Measurements from ENCODE around the gene C16orf90. TPM values are rescaled to one million over a fixed set of nuclear protein-coding genes. Genes with fewer than 3 reads are reported as not detected.

C16orf90 gene, protein sequence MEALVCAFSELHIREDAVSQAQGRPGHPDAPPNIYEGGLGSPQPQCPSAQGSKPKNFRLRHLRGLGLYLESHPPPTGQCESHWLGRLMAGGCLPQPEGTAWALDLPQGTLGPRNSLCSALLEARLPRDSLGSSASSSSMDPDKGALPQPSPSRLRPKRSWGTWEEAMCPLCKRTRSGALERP
- polyA plus RNA-seq (2012; ENCODE audit: insufficient read length, low read depth): not detected

DNA sequence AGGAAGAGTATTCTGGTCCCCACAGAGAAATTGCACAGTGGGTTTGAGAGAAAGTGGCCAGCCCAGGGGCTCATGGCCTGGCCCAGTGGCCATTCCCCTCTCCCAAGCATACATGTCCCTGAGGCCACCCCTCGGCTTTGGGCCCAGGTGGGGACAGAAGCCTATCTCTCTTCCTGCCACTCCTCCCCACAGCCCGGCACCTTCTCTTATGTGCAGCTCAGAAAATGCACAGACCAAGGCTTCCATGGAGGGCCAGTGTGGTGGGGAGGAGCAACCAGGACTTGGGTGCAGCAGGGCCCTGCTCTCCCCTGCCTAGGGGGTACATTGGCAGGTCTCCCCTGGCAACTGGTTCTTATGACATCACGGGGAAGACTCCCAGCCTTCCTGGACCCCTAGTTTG lies at the start of gene C16orf90:
TSS of gene C16orf90 (minus strand) at position 314 of the 400 bp plus-strand sequence. CDS start at position 246, 68 bp downstream.
- TF ChIP-seq TAF1 (IDR thresholded peaks at IDR 0.05; ENCODE audit: borderline replicate concordance, insufficient read depth, low read length): no peak
- TF ChIP-seq FOXP2 (optimal IDR thresholded peaks at IDR 0.05; ENCODE audit: borderline replicate concordance, extremely low read depth, extremely low read length, insufficient read depth): no peak
- no peak for TF ChIP-seq SIN3A (IDR thresholded peaks at IDR 0.05; ENCODE audit: borderline replicate concordance, insufficient read depth, low read length)
- TF ChIP-seq POLR2AphosphoS5 (IDR thresholded peaks at IDR 0.05; ENCODE audit: low read depth, low read length): no peak
- TF ChIP-seq, protein P1, sequence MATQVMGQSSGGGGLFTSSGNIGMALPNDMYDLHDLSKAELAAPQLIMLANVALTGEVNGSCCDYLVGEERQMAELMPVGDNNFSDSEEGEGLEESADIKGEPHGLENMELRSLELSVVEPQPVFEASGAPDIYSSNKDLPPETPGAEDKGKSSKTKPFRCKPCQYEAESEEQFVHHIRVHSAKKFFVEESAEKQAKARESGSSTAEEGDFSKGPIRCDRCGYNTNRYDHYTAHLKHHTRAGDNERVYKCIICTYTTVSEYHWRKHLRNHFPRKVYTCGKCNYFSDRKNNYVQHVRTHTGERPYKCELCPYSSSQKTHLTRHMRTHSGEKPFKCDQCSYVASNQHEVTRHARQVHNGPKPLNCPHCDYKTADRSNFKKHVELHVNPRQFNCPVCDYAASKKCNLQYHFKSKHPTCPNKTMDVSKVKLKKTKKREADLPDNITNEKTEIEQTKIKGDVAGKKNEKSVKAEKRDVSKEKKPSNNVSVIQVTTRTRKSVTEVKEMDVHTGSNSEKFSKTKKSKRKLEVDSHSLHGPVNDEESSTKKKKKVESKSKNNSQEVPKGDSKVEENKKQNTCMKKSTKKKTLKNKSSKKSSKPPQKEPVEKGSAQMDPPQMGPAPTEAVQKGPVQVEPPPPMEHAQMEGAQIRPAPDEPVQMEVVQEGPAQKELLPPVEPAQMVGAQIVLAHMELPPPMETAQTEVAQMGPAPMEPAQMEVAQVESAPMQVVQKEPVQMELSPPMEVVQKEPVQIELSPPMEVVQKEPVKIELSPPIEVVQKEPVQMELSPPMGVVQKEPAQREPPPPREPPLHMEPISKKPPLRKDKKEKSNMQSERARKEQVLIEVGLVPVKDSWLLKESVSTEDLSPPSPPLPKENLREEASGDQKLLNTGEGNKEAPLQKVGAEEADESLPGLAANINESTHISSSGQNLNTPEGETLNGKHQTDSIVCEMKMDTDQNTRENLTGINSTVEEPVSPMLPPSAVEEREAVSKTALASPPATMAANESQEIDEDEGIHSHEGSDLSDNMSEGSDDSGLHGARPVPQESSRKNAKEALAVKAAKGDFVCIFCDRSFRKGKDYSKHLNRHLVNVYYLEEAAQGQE (IDR thresholded peaks at IDR 0.05; ENCODE audit: insufficient read depth in 1 of 2, low read depth in 2 of 2, low read length in 2 of 2): no peak

DNA sequence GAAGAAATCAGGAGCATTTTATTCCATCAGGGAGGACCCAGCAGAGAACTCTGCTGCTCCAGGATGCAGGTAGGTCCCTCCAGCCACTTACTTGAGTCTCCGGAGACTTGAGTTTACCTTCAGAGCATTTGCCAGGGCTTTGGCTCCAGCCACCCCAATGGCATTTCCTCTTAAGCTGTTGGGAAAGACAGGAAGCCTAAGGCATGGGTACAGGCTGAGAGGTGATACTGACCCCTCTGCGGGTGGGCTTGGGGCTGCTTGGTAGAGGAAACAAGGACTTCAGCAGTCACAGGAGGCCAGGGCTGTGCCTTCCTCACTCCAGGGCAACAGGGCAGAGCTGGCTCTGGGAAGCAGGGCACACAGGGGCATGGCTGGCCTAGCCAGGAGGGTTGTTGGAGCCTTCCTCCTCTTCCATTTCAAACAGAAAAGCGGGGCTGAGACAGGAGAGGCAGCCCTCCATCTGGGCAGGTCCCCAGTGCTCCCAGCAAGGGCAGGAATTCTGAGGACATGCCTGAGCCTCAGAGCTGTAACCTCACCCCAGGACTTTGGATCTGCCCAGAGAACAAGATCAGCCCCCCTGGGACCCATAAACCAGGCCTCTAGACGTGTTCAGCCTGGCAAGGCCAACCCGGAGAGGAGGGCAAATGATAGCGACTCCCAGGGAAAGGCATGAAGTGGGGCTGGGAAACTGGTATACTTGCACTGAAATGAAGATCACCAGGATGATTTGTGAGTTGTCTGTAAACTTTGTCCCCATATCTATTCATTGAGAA lies 47.5 kb upstream of the C16orf90 start:
- TF ChIP-seq FOXP2 (optimal IDR thresholded peaks at IDR 0.05; ENCODE audit: borderline replicate concordance, extremely low read depth, extremely low read length, insufficient read depth) (no peak), POLR2AphosphoS5 (IDR thresholded peaks at IDR 0.05; ENCODE audit: low read depth, low read length) (no peak), SIN3A (IDR thresholded peaks at IDR 0.05; ENCODE audit: borderline replicate concordance, insufficient read depth, low read length) (no peak), TAF1 (IDR thresholded peaks at IDR 0.05; ENCODE audit: borderline replicate concordance, insufficient read depth, low read length) (no peak)
- TF ChIP-seq, protein P1 (IDR thresholded peaks at IDR 0.05; ENCODE audit: insufficient read depth in 1 of 2, low read depth in 2 of 2, low read length in 2 of 2): no peak

DNA sequence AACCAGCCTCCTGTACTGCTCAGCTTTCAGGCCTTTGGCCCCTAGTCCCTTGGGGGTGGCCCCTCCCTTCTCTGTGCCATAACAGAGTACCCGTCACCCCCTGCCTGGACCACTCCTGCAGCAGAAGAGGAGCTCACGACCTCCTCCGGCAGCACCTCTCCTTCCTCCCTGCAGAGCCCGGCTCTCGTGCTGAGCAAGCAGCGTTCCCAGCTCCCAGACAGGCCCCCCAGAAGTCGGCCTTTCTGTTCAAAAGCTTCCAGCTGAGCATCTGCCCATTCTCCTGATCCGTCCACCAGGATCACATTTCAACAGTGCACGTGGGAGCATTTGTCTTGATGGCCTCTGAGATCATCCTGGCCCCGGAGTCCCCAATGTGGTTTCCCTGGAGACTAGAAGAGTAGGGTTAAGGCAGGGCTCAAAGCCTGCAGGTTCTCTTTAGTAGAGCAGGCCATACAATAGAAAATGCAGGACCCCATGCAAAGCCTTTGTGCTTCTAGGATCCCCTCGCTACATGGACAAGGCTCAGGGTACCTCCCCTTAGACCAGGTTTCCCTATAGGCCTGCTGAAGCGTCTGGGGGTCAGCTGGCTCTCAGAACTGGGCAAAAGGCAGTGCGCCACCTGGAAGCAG lies 46.4 kb upstream of the C16orf90 start:
- TF ChIP-seq FOXP2 (optimal IDR thresholded peaks at IDR 0.05; ENCODE audit: borderline replicate concordance, extremely low read depth, extremely low read length, insufficient read depth) (no peak), POLR2AphosphoS5 (IDR thresholded peaks at IDR 0.05; ENCODE audit: low read depth, low read length) (no peak), TAF1 (IDR thresholded peaks at IDR 0.05; ENCODE audit: borderline replicate concordance, insufficient read depth, low read length) (no peak), SIN3A (IDR thresholded peaks at IDR 0.05; ENCODE audit: borderline replicate concordance, insufficient read depth, low read length) (no peak)
- TF ChIP-seq, protein P1 (IDR thresholded peaks at IDR 0.05; ENCODE audit: insufficient read depth in 1 of 2, low read depth in 2 of 2, low read length in 2 of 2): no peak

DNA sequence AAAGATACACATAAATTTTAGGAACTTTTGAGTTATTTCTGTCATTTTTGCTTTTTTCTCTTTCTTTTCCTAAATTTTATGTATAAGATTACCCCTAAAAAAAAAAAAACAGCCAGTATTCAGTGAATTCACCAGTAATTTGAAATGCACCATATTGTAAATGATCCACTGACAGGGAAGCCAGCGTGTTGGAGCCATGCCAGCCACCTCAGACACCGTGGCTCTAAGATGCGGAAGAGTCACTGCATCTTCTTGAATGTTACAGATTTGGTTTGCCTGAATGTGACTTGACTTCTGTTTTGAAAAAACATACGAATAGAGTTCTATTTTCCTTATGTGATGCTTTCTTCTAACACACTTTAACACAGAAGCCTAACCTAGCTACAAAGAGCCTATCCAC lies 42.9 kb upstream of the C16orf90 start:
- TF ChIP-seq FOXP2 (optimal IDR thresholded peaks at IDR 0.05; ENCODE audit: borderline replicate concordance, extremely low read depth, extremely low read length, insufficient read depth) (no peak), POLR2AphosphoS5 (IDR thresholded peaks at IDR 0.05; ENCODE audit: low read depth, low read length) (no peak), SIN3A (IDR thresholded peaks at IDR 0.05; ENCODE audit: borderline replicate concordance, insufficient read depth, low read length) (no peak), TAF1 (IDR thresholded peaks at IDR 0.05; ENCODE audit: borderline replicate concordance, insufficient read depth, low read length) (no peak)
- TF ChIP-seq, protein P1 (IDR thresholded peaks at IDR 0.05; ENCODE audit: insufficient read depth in 1 of 2, low read depth in 2 of 2, low read length in 2 of 2): no peak

Data from PFSK-1 (cell line).